DOHH2 (cell line): Measurements from ENCODE around the gene TASP1.

Experiments
- H3F3A ChIP-seq: fragments of 200-600 bp; sonication (generic), shearing (Covaris generic); 2 replicates; pipeline ENCODE4 v1.6.0; 2016; ENCODE audit warnings: antibody characterized with exemption, mild to moderate bottlenecking; ENCODE audit not compliant: control insufficient read depth, insufficient read depth
- H3K27ac ChIP-seq: fragments of 200-600 bp; sonication (generic); 2 replicates; pipeline ENCODE4 v1.5.1; 2014; ENCODE audit warnings: low read depth, mild to moderate bottlenecking, low read length, moderate library complexity
- H3K27me3 ChIP-seq: fragments of 200-600 bp; sonication (generic); 2 replicates; pipeline ENCODE4 v1.6.1; 2014; ENCODE audit warnings: mild to moderate bottlenecking, low read length, mixed read lengths; ENCODE audit not compliant: control insufficient read depth
- H3K36me3 ChIP-seq: fragments of 200-600 bp; sonication (generic); 2 replicates; pipeline ENCODE4 v1.6.1; 2014; ENCODE audit warnings: mild to moderate bottlenecking, low read length, moderate library complexity, mixed read lengths; ENCODE audit not compliant: control insufficient read depth
- H3K4me1 ChIP-seq: fragments of 200-600 bp; sonication (generic); 2 replicates; pipeline ENCODE4 v1.6.1; 2014; ENCODE audit warnings: mild to moderate bottlenecking, low read length, mixed read lengths; ENCODE audit not compliant: control insufficient read depth
- H3K4me2 ChIP-seq: fragments of 200-600 bp; sonication (generic); 2 replicates; pipeline ENCODE4 v1.6.0; 2014; ENCODE audit warnings: mild to moderate bottlenecking, low read length, moderate library complexity
- H3K4me3 ChIP-seq: fragments of 200-600 bp; sonication (generic); 2 replicates; pipeline ENCODE4 v1.5.1; 2014; ENCODE audit warnings: mild to moderate bottlenecking, low read length, mixed read lengths
- H3K79me2 ChIP-seq: fragments of 200-600 bp; sonication (generic); 2 replicates; pipeline ENCODE4 v1.6.1; 2014; ENCODE audit warnings: mild to moderate bottlenecking, low read length, mixed read lengths; ENCODE audit not compliant: control insufficient read depth
- H3K9me2 ChIP-seq: fragments of 200-600 bp; sonication (generic); replicated peaks from 2 replicates; pipeline ENCODE4 v1.6.1; 2014; ENCODE audit warnings: mild to moderate bottlenecking, low read length, mixed read lengths; ENCODE audit not compliant: control insufficient read depth
- H3K9me3 ChIP-seq: fragments of 200-600 bp; sonication (generic); 2 replicates; pipeline ENCODE4 v1.6.1; 2014; ENCODE audit warnings: antibody characterized with exemption, low read length, mixed read lengths; ENCODE audit not compliant: control insufficient read depth, insufficient read depth
- H4K20me1 ChIP-seq: fragments of 200-600 bp; sonication (generic); 2 replicates; pipeline ENCODE4 v1.6.0; 2014; ENCODE audit warnings: low read depth, mild to moderate bottlenecking, antibody characterized with exemption, low read length, moderate library complexity; ENCODE audit not compliant: control insufficient read depth, insufficient read depth
- EZH2phosphoT487 ChIP-seq: fragments of 200-600 bp; sonication (generic); IDR thresholded peaks from 2 replicates; pipeline ENCODE4 v1.6.1; 2017; ENCODE audit warnings: borderline replicate concordance, mild to moderate bottlenecking, antibody characterized with exemption, low read length, moderate library complexity, mixed read lengths
- TF ChIP-seq, protein P1 (sequence below): fragments of 200-600 bp; sonication (generic); IDR thresholded peaks from one replicate; pipeline ENCODE4 v1.5.1; 2014; ENCODE audit warnings: antibody characterized with exemption, mild to moderate bottlenecking, low read depth, low read length; ENCODE audit not compliant: poor library complexity, severe bottlenecking

TASP1 gene

DNA sequence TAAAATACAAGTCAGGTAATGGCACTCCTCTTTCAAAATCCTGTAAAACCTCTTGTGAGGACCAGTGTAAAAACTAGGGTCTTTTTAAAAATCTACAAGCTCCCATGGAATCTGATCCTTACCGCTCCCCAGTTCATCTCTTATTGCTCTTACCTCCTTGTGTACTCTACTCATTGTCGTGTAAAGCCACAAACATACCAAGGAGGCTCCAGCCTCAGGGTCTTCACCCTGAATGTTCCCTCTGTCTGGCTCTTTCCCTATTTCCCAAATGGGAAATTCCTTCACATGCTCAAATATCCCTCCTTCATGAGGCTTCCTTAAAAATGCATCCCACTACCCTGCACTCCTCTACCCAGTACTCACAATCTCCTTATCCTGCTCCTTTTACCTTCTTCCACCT is 67.1 kb downstream of the TASP1 start:
- H3K27me3 ChIP-seq = no peaks in the 10 kb centered on the region
- H3K4me2 ChIP-seq = no peak overlapping the region
- H4K20me1 ChIP-seq = no peaks in the 10 kb centered on the region
- no peak overlapping the region for H3K27ac ChIP-seq
- H3K4me3 ChIP-seq = no peak overlapping the region
- no peaks in the 10 kb centered on the region for H3F3A ChIP-seq
- H3K36me3 ChIP-seq = no peaks in the 10 kb centered on the region
- no peaks in the 10 kb centered on the region for H3K9me2 ChIP-seq
- no peaks in the 10 kb centered on the region for H3K9me3 ChIP-seq
- no peaks in the 10 kb centered on the region for H3K79me2 ChIP-seq
- TF ChIP-seq, protein P1, sequence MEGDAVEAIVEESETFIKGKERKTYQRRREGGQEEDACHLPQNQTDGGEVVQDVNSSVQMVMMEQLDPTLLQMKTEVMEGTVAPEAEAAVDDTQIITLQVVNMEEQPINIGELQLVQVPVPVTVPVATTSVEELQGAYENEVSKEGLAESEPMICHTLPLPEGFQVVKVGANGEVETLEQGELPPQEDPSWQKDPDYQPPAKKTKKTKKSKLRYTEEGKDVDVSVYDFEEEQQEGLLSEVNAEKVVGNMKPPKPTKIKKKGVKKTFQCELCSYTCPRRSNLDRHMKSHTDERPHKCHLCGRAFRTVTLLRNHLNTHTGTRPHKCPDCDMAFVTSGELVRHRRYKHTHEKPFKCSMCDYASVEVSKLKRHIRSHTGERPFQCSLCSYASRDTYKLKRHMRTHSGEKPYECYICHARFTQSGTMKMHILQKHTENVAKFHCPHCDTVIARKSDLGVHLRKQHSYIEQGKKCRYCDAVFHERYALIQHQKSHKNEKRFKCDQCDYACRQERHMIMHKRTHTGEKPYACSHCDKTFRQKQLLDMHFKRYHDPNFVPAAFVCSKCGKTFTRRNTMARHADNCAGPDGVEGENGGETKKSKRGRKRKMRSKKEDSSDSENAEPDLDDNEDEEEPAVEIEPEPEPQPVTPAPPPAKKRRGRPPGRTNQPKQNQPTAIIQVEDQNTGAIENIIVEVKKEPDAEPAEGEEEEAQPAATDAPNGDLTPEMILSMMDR = no peak
- TF ChIP-seq EZH2phosphoT487 = no peak
- no peaks in the 10 kb centered on the region for H3K4me1 ChIP-seq

DNA sequence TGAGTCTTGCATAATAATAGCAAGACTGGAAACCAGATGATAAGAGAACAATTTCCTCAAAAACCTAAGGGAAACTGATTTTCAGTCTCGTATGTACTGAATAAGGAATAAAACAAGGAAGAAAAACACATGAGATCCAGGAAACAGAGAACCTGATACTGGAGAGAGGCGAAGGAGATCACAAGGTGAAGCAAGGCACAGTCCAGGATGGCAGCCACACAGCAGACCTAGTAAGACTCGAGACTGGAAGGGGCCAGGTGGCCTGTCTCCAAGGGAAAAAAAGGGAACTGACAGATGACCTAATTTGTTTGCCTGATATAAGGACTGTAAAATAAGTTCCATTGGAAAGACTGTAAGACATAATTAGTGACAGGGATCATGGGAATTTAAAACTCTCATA is 71.1 kb downstream of the TASP1 start:
- TF ChIP-seq, protein P1 = no peak
- no peak for TF ChIP-seq EZH2phosphoT487
- no peak overlapping the region for H3K4me3 ChIP-seq

DNA sequence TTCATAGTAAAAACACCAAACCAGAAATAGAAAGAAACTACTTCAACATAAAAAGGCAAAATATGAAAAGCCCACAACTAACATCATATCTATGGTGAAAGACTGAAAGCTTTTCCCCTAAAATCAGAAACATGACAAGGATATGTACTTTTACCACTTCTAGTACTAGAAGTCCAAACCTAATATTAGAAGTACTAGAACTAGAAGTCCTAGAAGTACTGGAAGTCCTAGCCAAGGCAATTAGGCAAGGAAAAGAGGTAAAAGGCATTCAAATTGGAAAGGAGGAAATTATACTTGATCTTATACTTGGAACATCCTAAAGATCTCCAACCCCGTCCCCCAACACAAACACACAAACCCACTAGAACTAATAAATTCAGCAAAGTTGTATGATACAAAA is 74.9 kb downstream of the TASP1 start:
- no peaks in the 10 kb centered on the region for H3F3A ChIP-seq
- TF ChIP-seq, protein P1 = no peak
- no peaks in the 10 kb centered on the region for H3K36me3 ChIP-seq
- H3K4me3 ChIP-seq = no peak overlapping the region
- no peaks in the 10 kb centered on the region for H3K9me2 ChIP-seq
- H3K27me3 ChIP-seq = no peaks in the 10 kb centered on the region
- H4K20me1 ChIP-seq = no peaks in the 10 kb centered on the region
- H3K27ac ChIP-seq = no peak overlapping the region
- no peaks in the 10 kb centered on the region for H3K79me2 ChIP-seq
- no peaks in the 10 kb centered on the region for H3K4me1 ChIP-seq
- H3K4me2 ChIP-seq = no peak overlapping the region
- no peaks in the 10 kb centered on the region for H3K9me3 ChIP-seq

More for the DNA sequence above, 71.1 kb downstream of the TASP1 start:
- no peaks in the 10 kb centered on the region for H4K20me1 ChIP-seq
- H3K27me3 ChIP-seq = no peaks in the 10 kb centered on the region
- H3K79me2 ChIP-seq = no peaks in the 10 kb centered on the region
- no peaks in the 10 kb centered on the region for H3K9me2 ChIP-seq
- no peaks in the 10 kb centered on the region for H3K4me1 ChIP-seq
- no peaks in the 10 kb centered on the region for H3F3A ChIP-seq
- H3K9me3 ChIP-seq = no peaks in the 10 kb centered on the region
- H3K4me2 ChIP-seq = no peak overlapping the region
- no peak overlapping the region for H3K27ac ChIP-seq
- no peaks in the 10 kb centered on the region for H3K36me3 ChIP-seq

DNA sequence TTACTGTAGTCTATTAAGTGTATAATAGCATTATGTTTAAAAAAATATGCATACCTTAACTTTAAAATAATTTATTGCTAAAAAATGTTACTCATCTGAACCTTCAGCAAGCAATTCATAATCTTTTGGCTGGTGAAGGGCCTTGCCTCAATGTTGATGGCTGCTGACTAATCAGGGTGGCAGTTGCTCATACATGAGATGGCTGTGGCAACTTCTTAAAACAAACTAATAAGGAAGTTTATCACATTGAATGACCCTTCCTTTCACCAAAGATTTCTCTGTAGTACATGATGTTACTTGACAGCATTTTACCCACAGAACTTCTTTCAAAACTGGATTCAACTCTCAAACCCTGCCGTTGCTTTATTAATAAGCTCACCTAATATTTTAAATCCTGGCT is 84.0 kb downstream of the TASP1 start:
- Histone ChIP-seq H3K4me3 (no peak overlapping the region), H3K36me3 (no peaks in the 10 kb centered on the region), H3K4me1 (no peaks in the 10 kb centered on the region), H4K20me1 (no peaks in the 10 kb centered on the region), H3K79me2 (no peaks in the 10 kb centered on the region), H3K9me2 (no peaks in the 10 kb centered on the region), H3K27ac (no peak overlapping the region), H3F3A (no peaks in the 10 kb centered on the region), H3K27me3 (no peaks in the 10 kb centered on the region), H3K9me3 (no peaks in the 10 kb centered on the region), H3K4me2 (no peak overlapping the region)
- TF ChIP-seq, protein P1 = no peak
- TF ChIP-seq EZH2phosphoT487 = no peak
